HG03460 (cell line): ENCODE measurements around the gene PTPMT1.
A peak's percentile ranks its signal among the peaks of the same experiment; 100 is the strongest.
"Not testable (repeated sequence)": the region's sequence is repeated elsewhere in the genome, so short reads cannot be mapped to it uniquely, and the experiment has no call there.

Source experiments
- ATAC-seq: cut with Tn5 transposase; IDR thresholded peaks from one replicate; pipeline ENCODE4 v1.9.1; 2021; ENCODE audit not compliant: unreplicated experiment

Gene PTPMT1

DNA sequence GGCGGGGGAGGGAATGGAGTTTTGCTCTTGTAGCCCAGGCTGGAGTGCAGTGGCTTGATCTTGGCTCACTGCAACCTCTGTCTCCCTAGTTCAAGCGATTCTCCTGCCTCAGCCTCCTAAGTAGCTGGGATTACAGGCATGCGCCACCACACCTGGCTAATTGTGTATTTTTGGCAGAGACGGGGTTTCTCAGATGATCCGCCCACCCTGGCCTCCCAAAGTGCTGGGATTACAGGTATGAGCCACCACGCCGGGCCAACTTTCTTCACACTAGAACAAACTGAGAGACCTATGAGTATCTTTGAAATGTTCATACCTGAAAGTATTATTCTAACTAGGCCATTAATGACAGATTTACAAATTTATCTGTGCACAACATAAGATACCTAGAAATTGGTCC is 19.1 kb upstream of the PTPMT1 start:
- not testable (repeated sequence) for ATAC-seq

DNA sequence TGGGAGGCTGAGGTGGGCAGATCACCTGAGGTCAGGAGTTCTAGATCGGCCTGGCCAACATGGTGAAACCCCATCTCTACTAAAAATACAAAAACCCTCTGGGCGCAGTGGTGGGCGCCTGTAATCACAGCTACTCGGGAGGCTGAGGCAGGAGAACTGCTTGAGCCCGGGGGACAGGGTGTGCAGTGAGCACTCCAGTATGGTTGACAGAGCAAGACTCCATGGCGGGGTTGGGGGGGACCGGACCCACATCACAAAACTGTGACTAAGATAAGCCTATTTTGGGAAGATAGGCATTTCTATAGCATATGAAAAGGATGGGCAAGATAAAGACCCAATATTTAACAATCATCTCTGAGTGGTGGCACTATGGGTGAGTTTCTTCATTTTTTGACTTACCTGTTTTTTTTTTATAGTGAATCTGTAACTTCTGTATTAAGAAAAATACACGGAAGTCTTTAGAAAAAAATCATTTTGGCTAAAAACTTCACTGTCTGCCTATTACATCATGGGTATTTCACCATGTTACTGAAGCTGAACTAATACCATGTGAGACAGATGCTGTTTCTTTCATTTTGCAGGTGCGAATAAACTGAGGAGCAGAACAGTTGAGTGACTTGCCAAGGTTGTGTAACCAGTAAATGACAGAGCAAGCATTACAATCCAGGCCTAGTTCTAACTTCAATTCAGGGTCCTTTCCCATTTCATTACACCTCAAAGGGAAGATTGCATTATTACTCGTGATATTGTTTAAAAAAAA is 14.9 kb upstream of the PTPMT1 start:
- ATAC-seq, result no peak

DNA sequence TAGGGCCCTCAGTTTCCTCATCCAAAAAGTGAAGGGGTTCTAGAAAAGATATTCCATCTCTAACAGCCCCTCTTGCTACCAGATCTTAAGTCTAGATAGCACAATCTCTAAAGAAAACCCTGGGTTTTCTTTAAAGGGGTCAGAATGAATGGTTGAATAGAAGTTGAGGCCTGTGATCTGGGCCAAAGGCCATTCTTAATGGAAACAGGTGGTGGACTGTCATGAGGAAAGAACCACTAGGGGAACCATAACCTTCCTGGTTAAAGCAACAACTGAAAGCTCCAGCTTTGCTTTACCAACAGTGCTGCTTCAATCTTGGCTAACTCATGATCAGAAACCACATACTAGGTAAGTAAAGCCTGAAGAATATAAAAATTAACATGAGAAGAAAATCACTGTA is 14.3 kb upstream of the PTPMT1 start:
- no peak for ATAC-seq

DNA sequence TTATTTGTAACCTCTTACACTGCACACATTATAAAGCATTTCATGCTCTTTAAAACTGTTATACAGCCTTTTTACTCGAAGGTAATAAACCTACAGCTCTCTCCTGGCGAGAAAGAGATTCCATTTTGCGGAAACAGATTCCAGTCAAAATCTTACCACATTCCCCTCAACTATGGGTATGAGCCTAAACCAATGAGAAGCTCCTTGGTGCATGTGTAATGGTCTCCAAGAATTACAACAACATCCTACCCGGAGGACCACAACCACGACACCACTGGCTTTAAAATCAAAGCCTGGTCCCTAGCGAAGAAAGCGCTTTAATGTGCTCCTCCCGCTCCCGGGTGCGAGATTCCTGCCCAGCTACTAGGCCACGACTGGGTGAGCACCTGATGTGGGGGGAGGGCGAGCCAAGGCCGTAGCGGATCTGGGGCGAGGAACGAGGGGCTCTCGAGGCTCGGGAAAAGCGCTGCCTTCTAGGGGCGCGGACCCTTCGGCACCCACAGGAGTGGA is 13.3 kb upstream of the PTPMT1 start:
- no peak for ATAC-seq

DNA sequence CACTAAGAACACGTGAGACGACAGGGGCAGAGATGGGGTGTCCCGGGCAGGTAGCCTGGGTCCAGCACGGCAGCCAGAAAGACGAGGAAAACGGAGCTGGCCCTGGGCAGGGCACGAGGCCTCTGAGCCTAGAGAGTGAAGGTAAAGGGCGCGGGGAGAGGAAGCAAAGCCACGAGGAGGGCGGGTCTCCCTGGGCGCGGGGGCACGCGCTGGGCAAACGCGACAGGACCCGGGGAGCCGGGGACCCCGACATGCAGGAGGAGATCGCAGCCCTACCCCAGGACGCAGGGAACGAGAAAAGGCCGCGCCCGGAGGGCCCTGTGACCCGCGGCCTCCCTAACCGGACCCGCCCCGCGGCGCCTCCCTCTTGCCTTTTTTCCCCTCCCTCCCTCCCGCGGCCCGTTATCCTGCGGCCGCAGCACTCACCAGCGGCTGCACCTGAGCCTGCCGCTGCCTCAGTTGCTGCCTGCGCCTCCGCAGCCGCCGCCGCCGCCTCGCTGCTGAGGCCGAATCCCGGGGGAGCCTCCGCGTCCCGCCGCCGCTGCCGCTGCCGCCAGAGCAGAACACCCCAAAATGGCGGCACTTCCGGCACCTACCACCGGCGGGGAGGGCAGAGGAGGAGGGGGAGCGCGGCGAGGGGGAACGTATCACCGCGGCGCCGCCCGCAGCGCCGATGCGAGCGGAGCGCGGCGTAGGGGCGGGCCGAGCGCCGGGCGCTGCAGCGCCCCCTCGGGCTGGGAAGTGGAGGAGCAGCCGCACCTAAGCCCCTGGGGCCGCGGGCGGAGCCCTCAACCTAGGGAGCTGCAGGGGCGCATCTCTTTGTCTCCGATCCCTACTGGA is 12.6 kb upstream of the PTPMT1 start, which contains the start of gene CELF1:
TSS of gene CELF1 (minus strand) at position 567 of the 840 bp plus-strand sequence. CDS start 53,609 bp downstream, outside the sequence.
- peak; percentile 95 for ATAC-seq

DNA sequence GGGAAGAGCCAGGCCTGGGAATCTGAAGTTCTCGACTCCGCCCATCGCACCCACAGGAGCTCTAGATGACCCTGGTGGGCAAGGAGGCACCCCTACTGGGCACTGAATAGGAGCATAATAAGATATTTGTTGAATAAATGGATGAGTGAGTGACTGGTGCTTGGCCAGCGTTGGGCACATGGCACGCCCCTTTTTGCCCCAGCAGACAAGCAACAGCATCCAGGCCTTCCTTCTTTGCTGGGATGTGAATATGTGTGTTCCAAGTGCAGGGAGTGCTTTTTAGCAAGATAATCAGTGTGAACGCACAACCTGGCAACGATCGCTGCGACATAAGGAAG is 12.0 kb upstream of the PTPMT1 start:
- peak; percentile 4 for ATAC-seq

DNA sequence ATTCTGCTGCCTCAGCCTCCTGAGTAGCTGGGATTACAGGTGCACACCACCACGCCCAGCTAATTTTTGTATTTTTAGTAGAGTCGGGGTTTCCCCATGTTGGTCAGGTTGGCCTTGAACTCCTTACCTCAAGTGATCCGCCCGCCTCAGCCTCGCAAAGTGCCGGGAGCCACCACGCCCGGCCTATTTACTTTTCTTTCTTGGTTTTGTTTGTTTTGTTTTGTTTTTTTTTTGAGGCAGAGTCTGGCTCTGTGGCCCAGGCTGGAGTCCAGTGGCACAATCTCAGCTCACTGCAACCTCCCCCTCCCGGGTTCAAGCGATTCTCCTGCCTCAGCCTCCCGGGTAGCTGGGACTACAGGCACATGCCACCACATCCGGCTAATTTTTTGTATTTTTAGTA is 8.4 kb upstream of the PTPMT1 start:
- not testable (repeated sequence) for ATAC-seq

DNA sequence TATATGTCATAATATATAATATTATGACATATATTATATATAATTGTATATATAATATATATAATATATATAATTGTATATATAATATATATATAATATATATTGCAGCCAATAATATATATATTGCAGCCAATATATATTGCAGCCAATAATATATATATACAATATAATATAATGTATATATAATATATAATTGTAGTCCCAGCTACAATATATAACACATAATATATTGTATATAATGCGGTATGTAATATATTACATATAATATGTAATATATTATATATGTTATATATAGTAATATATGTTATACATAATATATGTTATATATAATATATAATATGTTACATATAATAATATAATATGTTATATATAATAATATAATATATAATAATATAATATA is 6.7 kb upstream of the PTPMT1 start:
- ATAC-seq, result no peak

DNA sequence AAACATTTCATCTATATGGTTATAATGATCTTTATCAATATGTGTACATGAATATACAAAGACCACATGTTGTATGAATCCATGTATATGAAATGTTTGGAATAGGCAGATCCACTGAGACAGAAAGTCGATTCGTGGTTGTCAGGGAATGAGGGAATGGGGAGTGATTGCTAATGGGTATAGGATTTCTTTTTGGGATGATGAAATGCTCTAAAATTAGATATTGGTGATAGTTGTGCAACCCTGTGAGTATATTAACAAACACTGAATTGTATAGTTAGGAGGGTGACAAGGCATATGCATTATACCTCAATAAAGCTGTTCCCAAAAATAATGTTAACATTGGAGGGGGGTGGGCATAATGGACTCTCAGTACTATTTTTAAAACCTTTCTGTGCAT is 5.0 kb upstream of the PTPMT1 start:
- no peak for ATAC-seq

DNA sequence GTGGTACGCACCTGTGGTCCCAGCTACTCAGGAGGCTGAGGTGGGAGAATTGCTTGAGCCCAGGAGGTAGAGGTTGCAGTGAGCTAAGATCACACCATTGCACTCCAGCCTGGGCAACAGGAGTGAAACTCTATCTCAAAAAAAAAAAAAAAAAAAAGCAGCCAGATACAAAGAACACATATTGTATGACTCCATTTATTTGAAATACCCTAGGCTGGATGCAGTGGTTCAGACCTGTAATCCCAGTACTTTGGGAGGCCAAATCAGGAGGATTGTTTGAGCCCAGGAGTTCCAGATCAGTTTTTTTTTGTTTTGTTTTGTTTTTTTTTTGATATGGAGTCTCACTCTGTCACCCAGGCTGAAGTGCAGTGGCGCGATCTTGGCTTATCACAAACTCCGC is 3.0 kb upstream of the PTPMT1 start:
- not testable (repeated sequence) for ATAC-seq

DNA sequence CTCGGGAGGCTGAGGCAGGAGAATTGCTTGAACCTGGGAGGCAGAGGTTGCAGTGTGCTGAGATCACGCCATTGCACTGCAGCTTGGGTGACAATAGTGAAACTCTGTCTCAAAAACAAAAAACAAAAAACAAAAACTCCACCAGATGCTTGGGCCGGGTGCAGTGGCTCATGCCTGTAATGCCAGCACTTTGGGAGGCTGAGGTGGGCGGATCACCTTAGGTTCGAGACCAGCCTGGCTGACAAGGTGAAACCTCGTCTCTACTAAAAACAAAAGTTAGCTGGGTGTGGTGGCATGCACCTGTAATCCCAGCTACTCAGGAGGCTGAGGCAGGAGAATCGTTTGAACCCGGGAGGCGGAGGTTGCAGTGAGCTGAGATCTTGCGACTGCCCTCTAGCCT is 1.0 kb upstream of the PTPMT1 start:
- not testable (repeated sequence) for ATAC-seq

DNA sequence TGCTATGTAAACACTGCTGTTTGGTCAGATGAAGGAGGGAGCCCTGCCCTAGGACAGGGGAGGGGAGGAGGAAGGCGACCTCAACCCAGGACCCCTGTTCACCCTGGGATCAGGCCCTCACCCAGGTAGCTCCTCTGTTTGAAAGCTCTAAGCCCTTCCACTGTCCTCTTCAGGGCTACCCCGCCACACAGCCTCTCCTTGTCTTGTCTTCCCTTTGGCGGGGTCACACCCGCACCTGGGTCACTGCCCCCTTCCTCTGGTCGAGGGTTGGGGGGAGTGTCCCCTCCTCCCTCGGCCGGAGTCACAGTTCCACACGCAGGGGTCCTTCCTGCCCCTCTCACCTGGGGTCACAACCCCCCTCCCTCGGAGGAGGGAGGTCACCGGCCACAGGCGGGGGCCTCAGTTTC is 463 bp upstream of the PTPMT1 start:
- ATAC-seq, result peak; percentile 19

DNA sequence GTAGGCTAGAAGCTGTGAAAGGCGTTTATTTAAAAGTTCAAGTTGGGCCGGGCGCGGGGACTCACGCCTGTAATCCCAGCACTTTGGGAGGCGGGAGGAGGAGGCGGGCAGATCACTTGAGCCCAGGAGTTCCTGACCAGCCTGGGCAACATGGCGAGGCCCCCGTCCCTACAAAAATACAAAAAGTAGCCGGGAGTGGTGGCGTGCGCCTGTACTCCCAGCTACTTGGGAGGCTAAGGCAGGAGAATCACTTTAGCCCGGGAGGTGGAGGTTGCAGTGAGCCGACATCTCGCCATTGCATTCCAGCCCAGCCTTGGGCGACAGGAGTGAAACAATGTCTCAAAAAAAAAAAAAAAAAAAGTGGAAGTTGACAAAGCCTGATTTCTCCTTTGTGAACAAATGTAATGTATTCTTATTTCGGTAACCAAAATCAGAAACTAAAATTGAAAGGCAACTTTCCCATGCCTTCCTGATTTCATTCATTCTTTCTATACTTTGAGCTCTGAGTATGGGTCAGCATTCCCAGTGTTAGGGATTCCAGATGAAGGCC is 825 bp downstream of the PTPMT1 start:
- ATAC-seq, result no peak

DNA sequence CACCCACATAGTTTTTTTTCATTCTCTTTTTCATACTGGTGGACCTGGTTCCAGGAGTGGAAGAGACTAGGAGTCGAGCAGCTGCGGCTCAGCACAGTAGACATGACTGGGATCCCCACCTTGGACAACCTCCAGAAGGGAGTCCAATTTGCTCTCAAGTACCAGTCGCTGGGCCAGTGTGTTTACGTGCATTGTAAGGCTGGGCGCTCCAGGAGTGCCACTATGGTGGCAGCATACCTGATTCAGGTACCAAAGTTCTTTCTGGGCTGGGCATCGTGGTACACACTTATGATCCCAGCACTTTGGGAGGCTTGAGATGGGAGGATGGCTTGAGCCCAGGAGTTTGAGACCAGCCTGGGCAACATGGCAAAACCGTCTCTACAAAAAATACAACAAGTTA is 4.2 kb downstream of the PTPMT1 start:
- no peak for ATAC-seq

DNA sequence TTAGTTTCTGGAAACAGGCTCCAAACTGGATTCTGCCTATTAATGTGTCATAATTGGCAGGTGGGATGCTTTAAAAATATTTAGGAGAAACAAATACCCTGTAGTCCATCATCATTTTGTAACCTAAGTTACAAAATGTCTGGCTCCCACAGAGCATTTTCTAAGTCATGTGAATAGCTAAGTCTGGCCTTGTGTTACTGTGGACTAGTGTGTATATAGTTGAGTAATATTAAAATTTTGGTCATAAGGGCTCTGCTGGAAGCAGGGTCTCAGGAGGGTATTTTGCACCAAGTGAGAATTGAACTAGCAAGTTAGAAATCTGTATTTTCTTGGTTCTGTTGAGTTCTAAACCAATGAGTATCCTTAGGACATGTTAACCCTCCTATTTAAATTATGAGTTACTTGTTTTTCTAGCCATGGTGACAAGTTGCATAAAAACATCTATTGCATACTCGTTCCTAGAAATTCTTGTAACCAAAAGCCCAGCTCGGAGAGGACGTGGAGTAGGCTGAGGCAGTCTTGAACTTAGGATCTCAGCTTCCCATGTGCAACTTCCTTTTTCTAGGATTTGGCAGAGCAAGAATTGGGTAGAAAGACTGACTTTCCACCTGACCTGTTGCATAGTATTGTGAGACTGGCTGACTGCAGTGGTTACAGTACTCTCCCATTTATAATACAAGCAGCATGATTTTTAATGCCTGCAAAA is 5.4 kb downstream of the PTPMT1 start:
- no peak for ATAC-seq

DNA sequence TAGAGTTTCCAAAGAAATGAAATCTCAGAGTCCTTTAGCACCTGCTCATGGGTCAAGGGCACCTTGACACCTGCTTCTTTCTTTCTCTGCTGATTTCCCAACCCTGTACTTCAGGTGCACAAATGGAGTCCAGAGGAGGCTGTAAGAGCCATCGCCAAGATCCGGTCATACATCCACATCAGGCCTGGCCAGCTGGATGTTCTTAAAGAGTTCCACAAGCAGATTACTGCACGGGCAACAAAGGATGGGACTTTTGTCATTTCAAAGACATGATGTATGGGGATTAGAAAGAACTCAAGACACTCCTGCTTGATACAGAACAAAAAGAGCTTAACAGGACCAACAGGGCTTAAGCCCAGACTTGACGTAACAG is 5.9 kb downstream of the PTPMT1 start:
- ATAC-seq, result no peak

DNA sequence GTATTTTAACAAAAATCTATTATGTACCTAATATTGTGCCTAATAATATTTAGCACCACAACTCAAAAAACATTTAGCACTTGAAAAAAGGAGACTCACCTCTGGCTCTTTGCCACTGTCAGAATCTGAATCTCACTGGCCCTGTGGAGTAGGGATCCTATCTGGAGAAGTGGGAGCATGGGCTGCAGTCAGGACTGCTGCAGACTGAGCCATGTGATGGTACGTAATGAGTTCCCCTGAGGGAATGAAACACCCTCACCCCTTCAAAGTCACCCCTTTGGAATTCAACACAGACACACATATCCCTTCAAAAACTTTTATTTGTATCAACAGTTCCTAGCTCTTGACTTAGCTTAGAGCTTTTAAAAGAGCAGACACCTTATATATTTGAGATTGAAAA is 6.5 kb downstream of the PTPMT1 start:
- no peak for ATAC-seq

DNA sequence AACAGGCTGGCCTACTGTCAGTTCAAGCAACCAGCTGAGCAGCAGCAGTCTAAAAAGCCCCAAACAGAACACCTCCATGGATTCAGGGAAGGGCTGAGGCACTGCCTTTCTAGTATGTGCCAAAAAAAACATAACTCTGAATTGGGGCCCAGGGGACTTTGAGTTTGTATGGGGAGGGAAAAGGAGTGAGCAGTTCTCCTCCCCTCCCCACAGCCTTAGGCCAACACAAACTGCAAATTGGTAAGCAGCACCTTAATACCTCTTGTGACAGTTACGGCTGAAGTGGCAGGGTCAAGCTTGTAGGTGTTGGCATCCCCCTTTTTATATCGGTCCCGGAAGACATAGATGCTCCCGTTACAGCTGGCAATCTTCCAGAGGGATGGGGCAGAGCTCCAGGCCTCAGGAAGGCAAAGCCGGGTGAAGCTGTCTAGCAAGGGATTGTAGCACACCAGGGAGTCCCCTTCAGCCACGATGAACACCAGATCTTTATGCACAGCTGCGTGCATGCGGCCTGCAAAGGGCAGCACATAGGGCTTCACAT is 7.4 kb downstream of the PTPMT1 start:
- no peak for ATAC-seq

DNA sequence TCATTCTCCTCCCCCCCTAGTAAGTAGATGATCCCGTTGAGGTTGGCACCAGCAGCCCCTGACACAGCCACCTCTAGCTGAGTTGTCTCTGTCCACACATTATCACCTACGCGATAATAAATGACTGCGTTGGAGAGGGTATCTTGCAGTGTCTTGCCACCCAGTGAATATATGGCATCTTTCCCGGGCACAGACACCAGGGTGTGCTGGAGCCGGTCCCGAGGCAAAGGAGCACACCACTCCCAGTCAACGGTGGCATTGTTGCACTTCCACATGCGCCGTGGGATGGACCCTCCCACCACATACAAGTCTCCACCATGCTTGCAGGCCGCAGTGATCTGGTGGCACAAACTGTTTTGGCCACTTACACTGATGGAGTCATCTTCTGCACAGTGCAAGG is 7.9 kb downstream of the PTPMT1 start:
- no peak for ATAC-seq

DNA sequence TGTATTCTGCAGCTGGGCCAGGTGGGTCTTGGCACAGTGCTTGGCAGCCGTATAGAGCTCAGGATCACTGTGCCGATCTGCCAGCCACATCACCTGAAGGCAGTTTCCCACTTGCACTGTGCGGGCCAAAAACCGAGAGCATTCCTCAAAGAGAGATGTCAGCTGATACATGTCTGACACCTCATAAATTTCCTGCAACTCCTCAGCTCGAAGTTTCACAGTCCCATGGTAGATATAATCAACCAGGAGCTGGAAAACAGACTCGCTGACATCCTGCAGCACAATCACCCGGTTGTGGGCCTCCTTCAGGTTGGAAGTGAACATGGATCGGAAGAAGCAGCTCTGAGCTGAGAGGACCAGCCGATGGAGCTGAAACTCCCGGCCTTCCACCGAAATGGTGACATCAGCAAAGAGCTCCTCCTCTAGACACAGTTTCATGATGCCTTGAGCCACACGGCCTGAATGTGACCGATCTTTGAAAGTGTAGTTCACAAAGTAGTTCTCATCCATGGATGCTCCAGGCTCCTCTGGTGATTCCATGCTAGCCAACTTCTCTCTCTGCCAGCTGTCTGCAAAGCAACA is 12.2 kb downstream of the PTPMT1 start:
- ATAC-seq, result no peak
